GM10266 (cell line): Measurements from ENCODE around the gene BTG2.

Source experiments
- DNase-seq: peaks from one replicate; pipeline ENCODE4 v3.0.0; 2012; ENCODE audit errors: extremely low spot score
- CTCF ChIP-seq: IDR thresholded peaks from 2 replicates; pipeline ENCODE4 v1.5.1; 2012; ENCODE audit warnings: mild to moderate bottlenecking, low read depth; ENCODE audit not compliant: control insufficient read depth, insufficient read depth; ENCODE audit errors: missing control alignments

The BTG2 gene

GRCh38 chr1:203349166-203349565 is 43.8 kb downstream of the BTG2 start:
- no peak for TF ChIP-seq CTCF
- DNase-seq = no peak

GRCh38 chr1:203349773-203350524 is 44.6 kb downstream of the BTG2 start:
- no peak for TF ChIP-seq CTCF
- no peak for DNase-seq

DNA sequence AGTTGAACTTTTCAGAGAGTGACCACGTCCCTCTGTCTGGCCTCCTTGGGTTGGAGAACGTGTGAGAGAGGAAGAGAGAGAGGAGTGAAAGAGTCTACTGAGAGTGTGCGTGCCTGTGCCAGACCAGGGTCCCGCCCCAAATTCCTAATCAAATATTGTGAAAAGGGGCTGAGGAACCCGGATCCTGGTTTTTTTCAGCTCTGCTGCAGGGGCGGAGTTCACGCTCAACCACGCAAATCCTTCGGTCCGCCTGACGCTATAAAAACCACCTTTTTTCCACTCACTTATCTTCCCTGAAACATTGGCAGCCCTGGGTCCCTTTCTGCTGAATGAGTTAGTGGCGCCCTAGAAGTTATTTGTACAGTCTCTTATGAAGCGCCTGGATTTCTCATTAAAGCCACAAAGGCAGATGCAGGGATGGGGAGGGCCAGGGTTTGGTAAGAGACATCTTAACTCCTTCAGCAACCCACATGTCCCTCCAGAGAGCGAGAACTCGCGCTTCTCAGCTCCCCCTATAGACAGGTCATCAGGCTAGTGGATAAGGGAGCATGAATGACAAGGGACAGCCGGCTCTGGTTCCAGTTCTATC is 45.8 kb downstream of the BTG2 start, which contains the start of gene FMOD:
FMOD (minus strand) TSS at position 86 of the 589 bp plus-strand sequence. CDS start 2,852 bp downstream, outside the sequence.
- TF ChIP-seq CTCF = peak; percentile 19
- DNase-seq = no peak

DNA sequence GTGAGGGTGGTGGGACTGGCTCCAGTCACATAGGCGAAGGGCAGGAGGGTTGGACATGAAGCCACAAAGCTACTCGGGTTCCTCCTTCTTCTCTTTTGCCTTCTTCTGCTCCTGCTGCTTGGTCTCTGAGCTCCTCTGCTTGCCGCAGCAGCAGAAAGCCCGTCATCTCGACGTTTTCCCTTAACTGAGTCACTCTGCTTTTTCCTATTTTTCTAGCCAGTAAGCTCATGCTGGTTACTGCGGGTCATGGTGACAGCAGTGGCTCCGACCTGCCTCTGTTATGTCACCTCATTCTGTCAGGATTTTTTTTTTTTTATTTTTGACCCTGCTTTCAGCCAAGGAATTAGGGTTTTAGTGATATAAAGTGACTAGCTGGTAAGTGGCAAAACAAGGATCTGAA is 48.2 kb downstream of the BTG2 start:
- no peak for DNase-seq
- no peak for TF ChIP-seq CTCF

DNA sequence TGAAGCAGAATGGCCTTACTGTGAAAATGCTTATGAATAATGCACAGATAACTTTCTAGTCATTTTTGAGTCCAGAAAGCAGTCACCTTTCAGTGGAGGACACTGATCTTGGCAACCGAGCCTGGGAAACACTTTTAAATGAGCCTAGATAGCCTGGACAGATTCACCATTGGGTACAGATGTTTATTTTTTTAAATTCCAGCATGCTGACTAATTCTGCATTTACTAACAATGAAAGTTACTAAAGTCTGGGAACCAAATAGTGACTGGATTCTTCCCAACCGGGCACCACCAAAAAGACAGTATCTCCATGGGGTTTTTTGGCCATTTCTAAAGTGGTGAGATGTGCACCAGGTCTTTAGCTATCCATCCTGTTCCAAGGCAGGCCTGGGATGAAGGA is 48.9 kb downstream of the BTG2 start:
- no peak for DNase-seq
- no peak for TF ChIP-seq CTCF

- no peak for DNase-seq
- TF ChIP-seq CTCF = no peak
Observed at GRCh38 chr1:203359010-203359571, 53.8 kb downstream of the BTG2 start.
